Measurements from ENCODE around the gene MSX1.

The MSX1 gene

DNA sequence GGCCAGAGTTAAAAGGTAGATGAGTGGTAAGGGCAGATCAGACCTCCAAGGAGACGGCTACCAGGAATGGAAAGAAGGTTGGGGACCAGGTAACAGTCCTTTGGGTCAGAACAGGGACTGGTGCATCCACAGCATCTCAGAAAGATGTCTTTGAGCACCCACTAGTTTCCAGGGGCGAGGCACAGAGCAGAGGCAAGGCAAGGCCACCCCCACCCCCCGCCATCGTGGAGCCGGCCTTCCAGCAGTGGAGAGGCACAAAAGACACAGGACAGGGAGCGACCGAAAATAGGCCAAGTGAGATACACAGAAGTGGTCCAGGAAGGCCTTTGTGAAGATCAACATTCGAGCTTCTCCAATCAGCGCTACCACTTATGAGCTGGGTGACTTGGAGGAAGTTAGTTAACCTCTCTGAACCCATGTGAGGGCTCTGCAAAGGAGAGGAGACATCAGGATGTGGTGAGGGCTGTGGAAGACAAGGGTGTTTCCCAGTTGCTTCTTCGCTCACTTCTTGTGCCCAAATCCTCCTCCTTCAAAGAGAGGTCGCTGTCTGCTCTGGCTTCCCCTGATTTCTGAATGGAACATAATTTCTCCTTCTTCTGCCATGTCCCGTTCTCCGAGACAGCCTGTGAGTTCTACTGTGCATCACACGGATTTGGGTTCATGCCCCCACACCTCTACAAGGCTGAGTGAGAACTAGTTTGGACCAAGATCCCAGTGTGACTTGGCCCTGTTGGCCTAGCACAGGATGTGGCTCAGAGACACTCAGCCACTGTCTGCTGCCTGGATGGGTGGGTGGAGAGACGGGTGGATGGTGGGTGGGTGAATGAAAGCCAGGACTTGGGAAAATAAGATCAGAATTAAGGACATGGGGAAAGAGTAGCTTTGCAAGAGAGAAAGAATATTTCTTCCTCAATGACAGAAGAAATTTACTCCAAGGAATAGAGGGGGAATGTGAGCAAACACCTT is 16.7 kb upstream of the MSX1 start:
- DNase-seq, result no peak

GRCh38 chr4:4843635-4844291 is 15.7 kb upstream of the MSX1 start:
- DNase-seq, result no peak

DNA sequence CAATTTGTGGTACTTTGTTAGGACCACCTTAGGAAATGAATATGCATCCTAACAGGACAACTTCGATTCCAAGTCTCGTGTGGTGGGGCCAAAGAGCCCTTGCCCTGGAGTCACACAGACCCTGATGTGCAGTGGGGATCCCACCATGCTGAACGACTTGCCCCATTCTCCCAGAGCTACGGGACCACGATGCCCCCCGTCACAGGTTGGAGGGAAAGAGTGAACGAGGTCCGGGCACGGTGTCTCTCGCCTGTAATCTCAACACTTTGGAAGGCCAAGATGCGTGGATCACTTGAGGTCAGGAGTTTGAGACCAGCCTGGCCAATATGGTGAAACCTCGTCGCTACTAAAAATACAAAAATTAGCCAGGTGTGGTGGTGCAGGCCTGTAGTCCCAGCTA is 14.4 kb upstream of the MSX1 start:
- DNase-seq, result no peak

DNA sequence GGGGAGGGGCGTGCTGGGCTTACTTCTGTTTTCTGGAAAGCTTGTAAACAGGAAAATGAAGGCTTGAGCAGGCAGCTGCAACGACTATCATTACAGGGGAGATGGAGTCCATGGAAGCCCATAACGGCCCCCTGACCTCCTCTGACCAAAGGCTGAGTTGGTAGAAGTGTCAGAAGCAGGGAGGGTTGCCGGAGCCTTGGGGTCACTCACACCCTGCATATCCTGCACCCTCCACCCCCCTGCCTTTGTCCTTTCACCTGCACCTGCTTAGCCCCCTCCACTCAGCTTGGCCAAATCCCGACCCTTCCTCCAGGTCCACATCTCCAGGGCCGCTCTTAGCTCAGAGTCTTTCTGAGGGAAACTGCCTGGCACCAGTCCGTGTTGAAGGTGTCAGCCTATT is 12.5 kb upstream of the MSX1 start:
- DNase-seq, result no peak

- DNase-seq, result no peak
Measured at GRCh38 chr4:4848540-4848939, 10.9 kb upstream of the MSX1 start.

GRCh38 chr4:4849106-4849505 is 10.4 kb upstream of the MSX1 start:
- no peak for DNase-seq

DNA sequence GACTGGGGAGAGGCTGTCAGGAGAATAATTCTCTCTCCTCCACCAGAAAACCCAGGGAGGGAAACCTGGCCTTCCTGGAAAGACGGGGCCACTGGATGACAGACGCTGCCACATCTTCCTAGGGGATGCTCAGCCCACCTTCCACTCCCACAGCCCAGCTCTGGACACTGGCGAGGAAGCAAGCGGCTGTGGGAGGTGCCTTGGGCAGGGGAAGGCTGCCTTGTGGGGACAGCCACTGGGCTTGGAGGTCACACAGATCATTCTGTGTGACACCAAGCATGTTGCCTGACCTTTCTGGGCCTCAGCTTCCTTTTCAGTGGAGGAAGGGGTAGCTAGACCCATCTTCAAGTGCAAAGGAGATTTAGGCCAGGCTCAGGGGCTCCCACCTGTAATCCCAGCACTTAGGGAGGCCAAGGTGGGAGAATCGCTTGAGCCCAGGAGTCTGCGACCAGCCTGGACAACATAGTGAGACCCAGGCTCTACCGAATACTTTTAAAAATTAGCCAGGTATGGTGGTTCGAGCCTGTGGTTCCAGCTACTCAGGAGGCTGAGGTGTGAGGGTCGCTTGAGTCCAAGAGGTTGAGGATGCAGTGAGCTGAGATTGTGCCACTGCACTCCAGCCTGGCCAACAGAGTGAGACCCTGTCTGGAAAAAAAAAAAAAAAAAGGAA is 9.8 kb upstream of the MSX1 start:
- no peak for DNase-seq

DNA sequence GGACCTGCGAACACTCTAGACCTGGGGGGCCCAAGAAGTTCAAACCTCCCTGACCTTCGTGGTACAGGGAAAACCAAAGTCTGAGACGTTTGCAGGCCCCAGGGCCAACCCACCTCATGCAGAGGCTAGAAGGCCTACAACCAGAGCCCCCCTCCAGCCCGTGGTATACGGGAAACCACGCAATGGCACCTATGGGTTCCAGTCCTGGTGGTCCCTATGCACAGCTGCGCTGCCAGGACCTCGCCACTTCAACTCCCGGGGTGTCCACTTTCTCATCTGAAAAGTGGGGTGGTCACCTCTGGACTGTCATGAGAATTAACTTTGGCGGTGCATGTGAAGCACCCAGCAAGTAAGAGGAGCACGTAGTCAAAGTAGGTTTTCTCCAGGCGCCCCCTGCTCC is 8.4 kb upstream of the MSX1 start:
- DNase-seq, result no peak

GRCh38 chr4:4851906-4852305 is 7.6 kb upstream of the MSX1 start:
- no peak for DNase-seq

- no peak for DNase-seq
Measured at GRCh38 chr4:4852591-4853362, 6.7 kb upstream of the MSX1 start.

DNA sequence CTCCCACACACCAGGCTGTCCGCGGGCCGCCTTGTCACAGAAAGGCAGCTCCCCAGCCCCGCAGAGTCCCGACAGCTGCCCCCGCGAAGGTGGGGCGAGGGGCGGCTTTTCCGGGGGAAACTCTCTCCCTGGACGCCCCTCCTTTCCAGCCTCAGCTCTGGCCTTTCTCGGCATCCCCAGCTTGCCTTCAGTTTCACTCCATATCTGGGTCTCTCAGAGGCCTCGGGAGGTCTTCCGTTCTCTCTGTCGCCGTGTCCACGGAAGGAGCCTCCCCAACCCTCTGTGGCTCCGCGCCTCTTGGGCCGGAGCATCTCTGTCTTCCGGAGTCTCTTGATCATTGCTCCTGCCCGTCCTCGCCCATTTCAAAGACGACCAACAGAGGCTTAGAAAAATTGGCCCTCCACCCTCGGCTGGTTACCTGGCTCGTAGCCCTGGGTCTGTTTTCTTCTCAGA is 6.1 kb upstream of the MSX1 start:
- no peak for DNase-seq

DNA sequence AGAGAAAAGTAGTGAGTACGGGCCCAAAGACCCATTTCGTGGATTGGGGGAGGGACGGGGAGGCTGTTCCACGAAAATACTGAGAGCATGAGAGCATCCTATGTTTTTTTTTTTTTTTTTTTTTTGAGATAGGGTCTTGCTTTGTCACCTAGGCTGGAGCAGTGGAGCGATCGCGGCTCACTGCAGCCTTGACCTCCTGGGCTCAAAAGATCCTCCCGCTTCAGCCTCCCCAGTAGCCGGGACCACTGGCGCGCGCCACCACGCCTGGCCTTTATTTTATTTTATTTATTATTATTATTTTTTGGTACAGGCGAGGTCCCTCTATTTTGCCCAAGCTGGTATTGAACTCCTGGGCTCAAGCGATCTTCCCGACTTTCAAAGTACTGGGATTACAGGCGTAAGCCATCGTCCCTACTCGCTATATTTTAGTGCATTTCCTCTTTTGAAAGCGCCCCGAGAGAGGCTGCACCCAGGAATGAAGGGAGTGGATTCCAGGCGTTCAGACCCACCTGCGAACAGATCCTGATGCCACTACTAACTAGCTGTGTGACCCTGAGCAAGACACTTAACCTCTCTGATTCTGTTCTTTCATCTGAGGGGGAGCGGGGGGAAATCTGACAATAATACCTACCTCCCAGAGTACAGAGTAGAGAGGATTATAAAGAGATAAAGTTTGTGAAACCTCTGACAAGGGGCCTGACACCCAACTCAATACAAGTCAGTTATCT is 5.4 kb upstream of the MSX1 start:
- DNase-seq, result no peak

- DNase-seq, result no peak
Measured at GRCh38 chr4:4854649-4855295, 4.7 kb upstream of the MSX1 start.

- no peak for DNase-seq
Measured at GRCh38 chr4:4855301-4856070, 4.0 kb upstream of the MSX1 start.

DNA sequence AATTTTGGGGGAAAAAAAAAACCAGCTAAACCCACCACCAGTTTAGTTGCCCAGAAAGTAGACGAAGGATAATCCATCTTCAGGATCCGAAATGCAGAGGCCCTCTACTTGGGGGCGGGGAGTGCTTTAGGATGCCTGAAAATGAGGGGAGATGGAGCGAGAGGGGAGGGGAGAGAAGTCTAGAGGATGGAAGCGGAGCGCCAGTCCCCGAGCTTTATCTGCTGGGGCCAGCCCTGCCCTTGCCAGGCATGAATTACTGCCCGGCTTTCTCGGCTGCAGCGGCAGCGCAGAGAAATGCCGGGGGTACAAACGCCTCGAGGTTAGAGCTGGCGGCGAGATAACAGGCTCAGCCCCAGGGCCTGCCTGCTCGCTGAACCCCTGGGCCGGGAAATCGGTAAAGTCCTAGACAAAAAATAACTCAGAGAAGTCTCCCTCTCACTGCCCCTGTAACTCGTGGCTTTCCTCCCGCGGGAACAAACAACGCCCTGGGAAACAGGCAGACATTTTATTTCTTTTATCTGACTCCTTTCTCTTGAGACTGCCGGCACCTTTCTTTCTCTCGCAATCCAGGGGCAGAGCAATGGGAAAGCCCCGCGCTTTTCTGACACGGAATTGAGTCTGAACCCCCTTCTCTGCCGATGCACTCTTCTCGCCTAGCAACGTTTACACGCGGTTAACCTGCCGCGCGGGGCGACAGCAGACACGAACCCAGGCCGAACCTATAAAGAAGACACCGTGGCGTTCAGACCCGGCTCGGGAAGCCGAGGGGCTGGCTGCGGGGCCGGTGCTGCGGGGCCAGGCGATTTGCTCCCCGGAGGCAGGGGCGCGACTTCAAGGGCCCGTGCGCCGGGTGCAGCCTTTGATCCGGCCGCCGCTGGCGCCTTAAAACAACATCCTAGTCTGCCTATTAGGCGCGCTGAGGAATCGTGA is 3.1 kb upstream of the MSX1 start:
- no peak for DNase-seq

GRCh38 chr4:4857001-4857808 is 2.3 kb upstream of the MSX1 start:
- no peak for DNase-seq

DNA sequence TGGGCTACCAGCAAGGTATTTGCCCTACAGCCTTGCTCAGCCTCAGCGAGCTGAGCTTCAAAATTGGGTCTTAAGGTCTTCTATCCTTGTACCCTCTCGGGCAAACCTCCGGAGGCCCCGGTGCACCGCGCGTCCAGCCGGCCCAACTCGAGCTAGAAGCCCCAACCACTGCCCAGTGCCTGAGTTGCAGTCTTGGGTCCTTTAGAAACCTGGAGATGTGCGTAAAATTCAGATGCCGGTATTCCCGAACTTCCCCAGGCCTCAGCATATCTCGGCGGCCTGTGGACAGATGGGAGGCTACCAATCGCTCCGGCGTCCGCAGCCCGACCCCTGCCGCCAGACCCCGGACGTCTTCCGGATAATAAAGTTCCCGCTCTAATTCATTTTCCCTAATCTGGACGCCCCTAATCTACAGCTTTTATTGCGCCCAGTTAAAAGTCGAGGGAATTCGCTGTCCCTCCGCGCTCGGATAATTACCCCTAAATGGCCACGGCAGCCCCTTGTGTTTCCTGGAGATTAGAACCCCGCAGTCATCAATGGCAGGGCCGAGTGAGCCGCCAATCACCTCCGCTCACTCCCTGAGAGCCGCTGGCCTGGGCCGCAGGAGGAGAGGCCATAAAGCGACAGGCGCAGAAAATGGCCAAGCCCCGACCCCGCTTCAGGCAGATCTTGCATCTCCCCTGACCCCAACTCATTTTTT is 1.5 kb upstream of the MSX1 start:
- no peak for DNase-seq

All from activated CD8-positive, alpha-beta memory T cell treated with anti-CD3 and anti-CD28 coated beads for 24 hours (primary cell).